GM19043 (cell line): ENCODE data around the gene MYCN.
"Not testable (repeated sequence)": the region's sequence is repeated elsewhere in the genome, so short reads cannot be mapped to it uniquely, and the experiment has no call there.

Experiments
- ATAC-seq: cut with Tn5 transposase; IDR thresholded peaks from one replicate; pipeline ENCODE4 v1.9.1; 2021; ENCODE audit warnings: low read depth; ENCODE audit not compliant: unreplicated experiment

Gene MYCN

DNA sequence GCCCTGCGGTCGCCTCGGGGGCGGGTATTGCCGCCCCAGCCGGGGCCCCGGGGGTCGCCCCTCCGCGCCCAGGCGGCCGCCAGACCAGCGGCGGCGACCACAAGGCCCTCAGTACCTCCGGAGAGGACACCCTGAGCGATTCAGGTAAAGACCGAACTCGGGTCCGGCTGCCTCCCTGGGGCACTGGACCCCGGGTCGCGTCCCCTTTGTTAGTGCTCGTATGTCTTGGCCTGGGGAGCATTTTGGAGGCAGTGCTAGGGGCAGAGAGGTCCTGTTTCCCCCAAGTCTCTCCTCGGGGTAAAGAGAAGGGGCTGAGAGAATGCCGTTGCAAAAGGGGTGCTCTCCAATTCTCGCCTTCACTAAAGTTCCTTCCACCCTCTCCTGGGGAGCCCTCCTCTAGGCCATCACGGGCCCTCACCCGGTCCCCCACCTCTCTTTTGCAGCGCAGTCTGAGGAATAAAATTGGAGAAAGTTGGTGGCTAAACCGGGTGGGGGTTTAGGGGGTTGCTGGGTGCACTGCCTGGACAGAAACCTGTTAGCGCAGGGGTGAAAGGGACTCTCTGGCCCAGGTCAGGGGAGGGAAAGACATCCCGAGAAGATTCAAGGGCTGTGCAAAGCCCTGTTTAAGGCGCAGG is 2.5 kb downstream of the MYCN start:
- ATAC-seq, result no peak

DNA sequence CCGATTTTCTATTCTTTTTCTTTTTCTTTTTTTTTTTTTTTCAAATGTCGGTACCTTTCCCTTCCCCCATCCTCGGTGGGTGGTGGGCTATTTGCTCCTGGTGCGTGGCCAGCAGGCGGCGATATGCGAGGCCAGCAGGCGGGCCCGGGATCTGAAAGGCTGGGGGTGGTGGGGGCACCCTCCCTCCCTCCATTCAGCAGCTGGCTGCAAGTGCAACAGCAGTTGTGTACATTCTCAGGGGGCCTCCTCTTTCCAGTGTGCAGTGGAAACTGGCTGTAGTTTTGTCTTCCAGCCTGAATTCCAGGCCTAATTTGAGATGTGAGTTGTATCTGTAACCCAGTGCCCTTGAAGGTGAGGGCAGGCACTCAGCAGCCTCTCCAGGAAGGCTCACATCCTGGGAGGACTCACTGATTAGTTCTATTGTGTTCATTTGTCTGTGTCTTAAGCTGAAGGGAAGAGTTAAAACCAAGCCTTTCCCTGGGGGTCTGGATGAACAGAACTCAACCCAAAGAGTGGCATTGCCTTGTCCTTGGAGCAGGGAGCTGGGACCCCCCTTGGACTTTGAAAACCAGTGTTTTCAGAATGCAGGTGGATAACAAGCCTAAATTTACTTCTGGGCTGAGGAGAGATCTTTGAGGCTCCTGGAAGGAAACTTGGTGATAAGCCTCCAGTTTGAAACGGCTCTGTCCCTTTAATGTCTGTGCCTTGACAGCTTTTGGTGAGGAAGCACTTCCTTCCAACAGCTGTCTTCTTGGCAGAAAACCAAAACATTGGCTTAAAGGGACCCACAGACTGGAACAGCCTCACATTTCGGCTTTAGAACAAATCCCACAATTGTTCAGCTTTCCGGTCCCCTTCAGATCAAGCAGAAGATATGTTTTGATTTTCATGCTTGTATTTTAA is 3.3 kb downstream of the MYCN start:
- ATAC-seq, result no peak

DNA sequence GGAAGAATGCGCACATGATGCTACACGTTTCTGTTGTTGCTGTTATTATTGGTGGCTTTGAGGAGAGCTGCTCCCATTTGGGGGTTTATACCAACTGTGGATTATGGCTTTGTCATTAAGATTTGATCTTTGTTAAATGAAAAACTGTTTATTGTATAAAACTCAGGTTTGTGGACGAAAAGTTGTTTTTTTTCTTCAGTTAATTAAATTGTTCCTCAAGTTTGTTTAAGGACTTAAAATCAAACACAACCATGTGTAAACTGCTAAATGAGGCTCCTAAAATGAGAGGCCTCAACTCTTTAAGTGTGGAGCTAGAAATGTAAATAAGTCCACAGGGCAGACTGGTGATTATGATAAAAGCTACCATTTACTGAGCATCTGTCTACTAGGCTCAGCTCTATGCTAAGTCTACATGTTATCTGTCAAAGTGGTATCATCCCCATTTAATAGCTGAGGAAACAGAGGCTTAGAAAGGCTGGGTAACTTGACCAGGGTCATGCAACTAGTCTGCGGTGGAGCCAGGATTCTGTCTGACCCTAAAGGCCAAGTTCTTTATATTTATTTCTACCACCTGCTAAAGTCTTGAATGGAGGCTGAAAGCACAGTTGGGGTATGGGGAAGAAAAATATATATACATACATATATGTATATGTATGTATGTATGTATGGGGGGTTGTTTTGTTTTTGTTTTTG is 4.1 kb downstream of the MYCN start:
- ATAC-seq, result no peak

DNA sequence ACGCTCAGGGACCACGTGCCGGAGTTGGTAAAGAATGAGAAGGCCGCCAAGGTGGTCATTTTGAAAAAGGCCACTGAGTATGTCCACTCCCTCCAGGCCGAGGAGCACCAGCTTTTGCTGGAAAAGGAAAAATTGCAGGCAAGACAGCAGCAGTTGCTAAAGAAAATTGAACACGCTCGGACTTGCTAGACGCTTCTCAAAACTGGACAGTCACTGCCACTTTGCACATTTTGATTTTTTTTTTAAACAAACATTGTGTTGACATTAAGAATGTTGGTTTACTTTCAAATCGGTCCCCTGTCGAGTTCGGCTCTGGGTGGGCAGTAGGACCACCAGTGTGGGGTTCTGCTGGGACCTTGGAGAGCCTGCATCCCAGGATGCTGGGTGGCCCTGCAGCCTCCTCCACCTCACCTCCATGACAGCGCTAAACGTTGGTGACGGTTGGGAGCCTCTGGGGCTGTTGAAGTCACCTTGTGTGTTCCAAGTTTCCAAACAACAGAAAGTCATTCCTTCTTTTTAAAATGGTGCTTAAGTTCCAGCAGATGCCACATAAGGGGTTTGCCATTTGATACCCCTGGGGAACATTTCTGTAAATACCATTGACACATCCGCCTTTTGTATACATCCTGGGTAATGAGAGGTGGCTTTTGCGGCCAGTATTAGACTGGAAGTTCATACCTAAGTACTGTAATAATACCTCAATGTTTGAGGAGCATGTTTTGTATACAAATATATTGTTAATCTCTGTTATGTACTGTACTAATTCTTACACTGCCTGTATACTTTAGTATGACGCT is 5.8 kb downstream of the MYCN start:
- ATAC-seq, result no peak

DNA sequence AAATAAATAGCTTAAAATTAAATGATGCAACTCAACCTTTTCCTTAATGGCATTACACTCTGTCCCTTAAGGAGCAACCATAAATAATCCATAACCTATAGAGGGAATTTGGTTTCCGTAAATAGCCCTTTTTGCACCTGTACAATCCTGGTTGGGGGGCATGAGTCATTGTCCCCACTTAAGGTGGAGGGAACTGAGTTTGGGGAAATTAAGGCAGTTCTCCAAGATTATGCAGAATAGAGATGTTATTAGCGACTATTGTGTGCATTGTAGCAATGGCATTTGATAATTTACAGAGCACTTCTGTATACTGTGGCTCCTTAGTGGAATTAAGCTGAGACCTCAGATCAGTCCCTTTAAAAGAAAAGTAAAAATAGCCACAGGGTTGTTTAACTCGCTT is 6.6 kb downstream of the MYCN start:
- ATAC-seq, result no peak

DNA sequence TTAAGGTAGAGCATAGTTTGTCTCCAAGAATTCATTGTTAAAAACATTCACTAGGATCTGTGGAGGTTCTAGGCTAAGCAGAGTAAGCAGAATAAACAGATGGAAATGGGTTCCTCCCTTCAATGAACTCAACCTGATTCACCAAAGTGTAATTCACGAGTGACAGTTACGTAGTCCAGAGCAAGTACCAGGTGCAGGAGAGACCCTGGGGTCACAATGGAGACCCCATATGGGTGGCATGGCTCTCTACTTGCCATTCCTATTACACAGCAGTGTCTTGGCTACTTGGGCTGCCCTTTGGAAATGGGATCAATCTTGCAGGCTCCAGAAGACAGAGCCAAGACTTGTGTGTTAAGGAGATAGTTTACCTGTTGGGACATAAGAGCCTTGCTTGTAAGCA is 7.1 kb downstream of the MYCN start:
- ATAC-seq, result no peak

DNA sequence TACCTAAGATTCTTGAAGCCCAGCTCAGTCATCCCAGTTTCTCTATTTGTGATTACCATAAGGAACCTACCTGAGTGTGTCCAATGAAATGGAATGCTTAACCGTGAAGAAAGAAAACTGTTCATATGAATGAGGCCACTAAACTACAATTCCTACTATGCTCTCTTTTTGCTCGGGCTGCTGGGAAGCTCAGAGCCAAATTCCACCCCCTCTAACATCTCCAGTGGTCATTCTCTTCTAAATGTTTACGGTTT is 8.3 kb downstream of the MYCN start:
- ATAC-seq, result no peak

DNA sequence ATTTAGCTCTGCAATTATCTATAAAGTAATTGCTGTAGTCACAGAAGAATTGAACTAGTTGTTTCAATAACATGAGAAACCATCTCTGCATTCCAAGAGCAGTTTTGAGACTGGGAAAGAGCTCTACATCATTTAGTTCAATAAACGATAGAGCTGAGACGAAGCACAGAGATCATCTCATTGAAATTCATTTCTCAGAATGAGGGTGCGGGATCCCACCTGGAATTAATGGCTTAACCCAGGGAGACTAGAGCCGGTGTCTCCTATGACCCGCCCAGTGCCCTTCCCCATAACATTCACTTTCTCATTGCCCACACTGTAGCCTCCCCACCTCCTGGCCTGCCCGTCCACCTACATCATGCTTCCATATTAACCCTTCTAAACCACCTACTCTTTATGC is 8.8 kb downstream of the MYCN start:
- no peak for ATAC-seq

DNA sequence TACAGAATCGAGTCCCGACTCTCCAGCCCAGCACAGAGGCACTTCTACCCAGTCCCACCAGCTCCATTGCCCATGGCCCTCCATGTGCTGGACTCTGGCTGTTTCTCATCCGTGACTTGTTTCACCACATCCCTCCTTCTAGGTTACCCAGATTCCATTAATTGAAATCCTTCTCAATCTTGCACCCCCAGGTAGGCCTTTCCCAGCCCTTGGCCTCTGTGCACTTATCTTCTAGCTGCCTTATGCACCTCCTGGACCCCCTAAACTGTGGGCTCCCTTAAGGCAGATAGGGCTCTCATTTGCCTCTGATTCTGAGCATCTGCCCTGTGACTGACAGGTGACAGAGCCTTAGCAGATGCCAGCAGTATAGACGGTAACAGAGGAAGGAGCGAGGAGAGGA is 9.2 kb downstream of the MYCN start:
- no peak for ATAC-seq

DNA sequence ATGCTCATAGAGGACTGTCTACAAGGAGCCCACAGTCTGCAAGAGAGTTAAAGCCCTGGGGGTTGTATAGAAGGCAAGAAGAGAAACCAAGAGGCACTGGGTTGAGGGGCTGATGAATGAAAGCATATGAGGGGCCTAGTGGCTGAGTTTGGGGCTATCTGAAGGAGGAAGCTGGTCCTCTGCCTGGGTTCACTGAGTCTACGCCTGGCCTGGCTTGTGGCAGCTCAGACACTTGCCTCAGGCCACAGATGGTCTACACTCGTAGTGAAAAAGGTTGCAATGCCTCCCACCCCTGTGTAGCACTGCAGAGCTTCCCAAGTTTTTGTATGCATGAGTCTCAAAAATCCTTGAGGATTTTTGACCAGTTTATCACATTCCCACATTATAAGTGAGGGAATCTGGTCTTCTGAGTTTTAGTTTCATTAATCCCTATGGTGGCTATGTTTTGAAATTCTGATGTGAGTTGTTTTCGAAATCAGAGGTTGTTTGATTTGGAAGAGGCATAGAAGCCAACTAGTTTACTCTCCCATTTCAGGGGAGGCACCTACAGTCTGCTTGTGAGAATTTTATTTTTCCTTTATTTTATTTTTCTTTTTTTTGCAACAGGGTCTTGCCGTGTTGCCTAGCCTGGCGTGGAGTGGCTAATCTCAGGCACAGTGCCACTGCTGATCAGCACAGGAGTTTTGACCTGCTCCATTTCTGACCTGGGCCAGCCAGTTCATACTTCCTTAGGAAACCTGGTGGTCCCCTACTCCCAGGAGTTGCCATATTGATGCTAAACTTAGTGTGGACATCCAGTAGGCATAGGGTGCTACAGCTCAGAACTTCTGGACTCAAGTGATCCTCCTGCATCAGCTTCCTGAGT is 10.0 kb downstream of the MYCN start:
- ATAC-seq, result no peak

DNA sequence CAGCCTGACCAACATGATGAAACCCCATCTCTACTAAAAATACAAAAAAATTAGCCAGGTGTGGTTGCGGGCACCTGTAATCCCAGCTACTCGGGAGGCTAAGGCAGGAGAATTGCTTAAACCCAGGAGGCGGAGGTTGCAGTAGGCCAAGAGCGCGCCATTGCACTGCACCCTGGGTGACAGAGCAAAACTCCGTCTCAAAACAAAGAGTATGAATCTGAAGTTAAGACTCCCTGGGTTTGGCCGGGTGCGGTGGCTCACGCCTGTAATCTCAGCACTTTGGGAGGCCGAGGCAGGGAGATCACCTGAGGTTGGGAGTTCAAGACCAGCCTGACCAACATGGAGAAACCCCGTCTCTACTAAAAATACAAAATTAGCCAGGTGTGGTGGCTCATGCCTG is 11.6 kb downstream of the MYCN start:
- not testable (repeated sequence) for ATAC-seq

DNA sequence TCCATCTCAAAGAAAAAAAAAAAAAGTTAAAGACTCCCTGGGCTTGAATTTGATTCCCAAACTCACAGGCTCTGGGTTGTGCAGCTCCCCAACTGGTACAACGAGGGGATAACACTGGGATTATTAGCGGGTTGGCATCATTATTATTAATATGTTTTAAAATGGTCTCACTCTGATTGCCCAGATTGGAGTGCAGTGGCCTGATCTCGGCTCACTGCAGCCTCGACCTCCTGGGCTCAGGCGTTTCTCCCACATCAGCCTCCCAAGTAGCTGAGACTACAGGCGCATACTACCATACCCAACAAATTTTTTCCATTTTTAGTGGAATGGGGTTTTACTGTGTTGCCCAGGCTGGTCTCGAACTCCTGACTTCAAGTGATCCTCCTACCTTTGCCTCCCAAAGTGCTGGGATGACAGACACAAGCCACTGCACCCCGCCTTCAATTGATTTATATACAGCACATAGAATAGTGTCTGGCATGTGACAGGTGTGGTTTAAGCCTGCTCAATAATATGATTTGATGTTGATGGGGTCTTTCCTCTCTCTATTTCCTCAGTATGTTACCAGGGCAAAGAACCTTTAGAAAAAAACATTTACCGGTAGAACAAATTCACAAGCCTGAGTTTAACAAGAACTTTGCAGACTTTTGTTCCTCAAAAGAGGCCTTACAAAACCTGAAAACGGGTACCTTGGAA is 12.2 kb downstream of the MYCN start:
- no peak for ATAC-seq

DNA sequence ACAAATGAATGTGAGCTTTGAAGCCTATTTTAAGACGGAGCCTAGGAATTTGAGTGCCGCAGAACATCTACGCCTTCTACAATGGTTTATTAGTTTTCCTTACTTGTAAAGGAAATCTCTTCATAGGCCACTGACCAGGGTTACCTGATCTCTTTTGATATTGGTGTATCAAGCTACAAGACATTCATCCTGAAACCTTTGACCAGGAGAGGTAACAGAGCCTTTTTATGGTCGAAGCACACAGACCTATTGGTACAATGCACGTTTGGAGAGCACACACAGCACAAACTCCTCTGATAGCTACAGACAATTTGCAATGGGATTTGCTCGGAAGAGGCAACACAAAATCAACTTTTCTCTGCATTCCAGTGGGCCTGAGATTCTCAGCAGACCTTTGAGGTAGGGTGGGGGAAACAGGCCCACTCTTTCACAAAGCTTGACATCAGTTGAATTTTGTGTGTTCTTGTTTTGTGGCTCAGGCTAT is 12.8 kb downstream of the MYCN start:
- ATAC-seq, result no peak

DNA sequence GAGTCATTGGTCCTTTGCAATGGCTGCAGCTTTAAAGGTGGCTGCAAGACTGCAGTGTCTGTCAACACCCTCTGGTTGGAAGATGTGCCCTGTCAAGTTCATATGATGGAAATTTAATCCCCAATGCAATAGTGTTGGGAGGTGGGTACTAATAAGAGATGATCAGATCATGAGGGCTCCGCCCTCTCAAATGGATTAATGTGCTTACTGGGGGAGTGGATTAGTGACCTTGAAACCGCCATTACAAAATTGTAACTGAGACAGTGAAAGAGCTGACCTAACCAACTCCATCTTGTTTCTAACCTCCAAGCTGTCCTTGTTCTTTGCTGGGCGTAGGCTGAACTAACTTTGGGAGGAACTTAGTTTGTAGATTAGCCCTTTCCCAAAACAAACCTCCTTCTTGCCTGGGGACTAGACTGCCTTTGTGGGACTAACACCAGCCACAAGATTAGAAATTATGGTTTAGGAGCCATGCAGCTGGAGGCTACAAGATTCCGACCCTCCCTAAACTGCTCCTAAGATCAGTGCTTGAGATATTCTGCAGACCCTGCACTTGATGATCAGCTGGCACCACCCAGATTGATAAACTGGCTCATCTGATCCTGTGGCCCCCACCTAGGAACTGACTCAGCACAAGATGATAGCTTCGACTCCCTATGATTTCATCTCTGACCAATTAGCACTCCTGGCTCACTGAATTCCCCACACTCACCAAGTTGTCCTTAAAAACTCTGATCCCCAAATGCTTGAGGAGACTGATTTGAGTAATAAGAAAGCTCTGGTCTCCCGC is 13.7 kb downstream of the MYCN start:
- no peak for ATAC-seq

DNA sequence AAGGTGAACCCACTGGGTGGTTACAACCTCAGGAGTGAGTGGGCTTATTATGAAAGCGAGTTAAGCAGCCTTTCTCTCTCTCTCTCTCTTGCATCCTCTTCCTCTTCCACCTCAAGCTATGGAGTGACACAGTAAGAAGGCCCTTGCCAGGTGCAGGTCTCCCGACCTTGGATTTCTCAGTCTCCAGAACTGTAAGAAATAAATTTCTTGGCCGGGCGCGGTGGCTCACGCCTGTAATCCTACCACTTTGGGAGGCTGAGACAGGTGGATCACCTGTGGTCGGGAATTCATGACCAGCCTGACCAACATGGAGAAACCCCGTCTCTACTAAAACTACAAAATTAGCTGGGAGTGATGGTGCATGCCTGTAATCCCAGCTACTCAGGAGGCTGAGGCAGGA is 14.4 kb downstream of the MYCN start:
- ATAC-seq, result no peak

DNA sequence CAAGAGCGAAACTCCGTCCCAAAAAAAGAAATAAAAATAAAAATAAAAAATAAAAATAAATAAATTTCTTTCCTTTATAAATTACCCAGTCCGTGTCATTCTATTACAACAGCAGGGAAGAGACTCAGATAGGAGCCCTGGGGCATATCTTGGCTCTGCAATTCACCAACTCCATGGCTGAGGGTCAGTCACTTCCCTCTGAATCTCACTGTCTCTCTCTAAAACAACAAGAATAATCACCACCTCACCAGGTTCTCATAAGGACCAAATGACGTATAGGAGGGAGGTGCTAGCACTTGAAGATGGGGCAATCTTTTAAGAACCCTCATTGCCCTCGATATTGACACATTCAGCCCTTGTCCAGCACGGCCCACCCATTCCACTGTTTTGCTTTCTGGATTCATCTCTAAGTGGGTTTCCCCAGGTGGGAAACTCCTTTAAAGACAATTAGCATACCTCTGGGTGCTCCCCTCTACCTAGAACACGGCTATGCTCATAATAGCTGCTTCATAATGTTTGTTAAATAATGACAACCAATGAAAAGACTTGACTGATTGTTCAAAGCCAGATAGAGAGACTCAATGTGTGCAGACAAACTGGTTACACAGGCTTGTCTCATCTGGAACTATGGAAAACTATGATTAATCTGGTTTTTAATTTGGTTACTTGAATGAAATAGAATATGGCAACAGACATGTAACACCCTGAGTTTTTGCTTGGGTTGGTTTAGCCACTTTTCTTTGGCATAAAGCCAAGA is 15.1 kb downstream of the MYCN start:
- ATAC-seq, result no peak

DNA sequence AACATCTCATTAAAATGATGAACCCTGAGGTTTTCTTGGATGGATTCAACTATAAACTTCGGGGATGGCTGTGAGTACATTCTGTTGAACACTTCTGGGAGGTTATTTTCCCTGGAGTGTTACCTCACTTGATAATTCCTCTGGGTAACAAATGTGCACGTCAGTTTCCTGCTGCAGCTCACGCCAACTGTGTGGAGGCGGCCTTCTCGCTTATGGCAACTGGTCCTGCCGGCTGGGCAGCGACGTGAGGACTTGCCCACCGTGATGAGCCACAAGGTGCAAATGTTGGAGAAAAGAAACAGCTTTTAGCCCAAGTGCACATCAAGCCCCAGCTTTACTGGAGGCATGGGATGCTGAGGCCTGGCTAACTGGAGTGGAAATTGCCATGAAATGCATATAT is 15.9 kb downstream of the MYCN start:
- ATAC-seq, result no peak
